Endothelial cell (in vitro differentiated cells): ENCODE data around the gene ABCC9. TPM values are rescaled to one million over a fixed set of nuclear protein-coding genes. Genes with fewer than 3 reads are reported as not detected.

Experiments
- DNase-seq: peaks from one replicate; pipeline ENCODE4 v3.0.0; 2021; ENCODE audit warnings: low spot score
- H3K27ac Mint-ChIP-seq: one replicate; pipeline ENCODE4 v1.8.0; 2021; ENCODE audit warnings: mixed read lengths, inconsistent platforms; ENCODE audit not compliant: unreplicated experiment
- H3K27me3 Mint-ChIP-seq: one replicate; pipeline ENCODE4 v1.8.0; 2021; ENCODE audit warnings: mild to moderate bottlenecking, moderate library complexity, mixed read lengths, inconsistent platforms; ENCODE audit not compliant: unreplicated experiment
- H3K36me3 Mint-ChIP-seq: one replicate; pipeline ENCODE4 v1.8.0; 2021; ENCODE audit warnings: mild to moderate bottlenecking, low read depth, mixed read lengths, inconsistent platforms; ENCODE audit not compliant: unreplicated experiment
- H3K4me1 Mint-ChIP-seq: one replicate; pipeline ENCODE4 v1.8.0; 2021; ENCODE audit warnings: mild to moderate bottlenecking, mixed read lengths, inconsistent platforms; ENCODE audit not compliant: unreplicated experiment
- H3K4me3 Mint-ChIP-seq: one replicate; pipeline ENCODE4 v1.8.0; 2021; ENCODE audit warnings: mild to moderate bottlenecking, mixed read lengths, inconsistent platforms; ENCODE audit not compliant: unreplicated experiment
- H3K9me3 Mint-ChIP-seq: one replicate; pipeline ENCODE4 v1.8.0; 2021; ENCODE audit warnings: mixed read lengths, inconsistent platforms; ENCODE audit not compliant: unreplicated experiment
- total RNA-seq: library from RNA; stranded (reverse); fragmentation: NEBNext Ultra II Directional; extraction: Animal tissue kit (Norgen Biotek cat#: 25700); gene quantifications from one replicate; pipeline ENCODE4 v1.2.1, GENCODE V29; 2021; ENCODE audit not compliant: unreplicated experiment
- TF ChIP-seq, protein P1 (sequence below): fragments of 200-600 bp; sonication (generic); IDR thresholded peaks from one replicate; pipeline ENCODE4 v1.5.0; 2021; ENCODE audit warnings: antibody characterized with exemption; ENCODE audit not compliant: unreplicated experiment

Gene ABCC9
- total RNA-seq, 1 donor from 2014 or later = 1.2 TPM

DNA sequence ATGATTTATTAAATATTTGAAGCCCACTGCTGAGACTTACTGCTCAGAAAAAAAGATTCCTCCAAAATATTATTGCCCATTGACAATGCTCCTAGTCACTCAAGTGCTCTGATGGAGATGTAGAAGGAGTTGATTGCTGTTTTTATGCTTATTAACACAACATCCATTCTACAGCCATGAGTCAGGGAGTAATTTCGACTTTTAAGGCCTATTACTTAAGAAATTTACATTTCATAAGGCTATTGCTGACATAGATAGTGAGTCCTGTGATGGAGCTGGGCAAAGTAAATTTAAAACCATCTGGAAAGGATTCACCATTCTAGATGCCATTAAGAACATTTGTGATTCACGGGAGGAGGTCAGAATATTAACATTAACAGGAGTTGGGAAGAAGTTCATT, 171.9 kb downstream of the ABCC9 start:
- no peaks in the 10 kb centered on the region for H3K27me3 Mint-ChIP-seq

DNA sequence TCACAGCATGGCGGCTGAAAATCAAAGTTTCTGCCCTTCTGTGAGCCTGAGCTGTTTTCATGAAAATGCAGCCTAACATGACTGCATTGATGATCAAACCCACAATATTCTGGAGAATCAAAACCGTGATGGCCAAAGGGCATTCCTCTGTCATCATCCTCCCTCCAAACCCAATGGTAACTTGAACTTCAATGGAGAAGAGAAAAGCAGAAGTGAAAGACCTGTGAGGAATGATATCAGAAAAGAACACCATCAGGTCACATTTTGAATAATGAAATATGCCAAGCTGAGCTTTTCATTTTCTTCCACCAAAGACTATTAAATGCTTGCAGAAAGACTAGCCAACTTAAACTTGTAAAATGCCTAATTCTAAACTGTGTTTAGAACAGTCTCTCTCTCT, 174.8 kb downstream of the ABCC9 start:
- no peaks in the 10 kb centered on the region for H3K9me3 Mint-ChIP-seq
- H3K4me3 Mint-ChIP-seq = no peak overlapping the region
- TF ChIP-seq, protein P1, sequence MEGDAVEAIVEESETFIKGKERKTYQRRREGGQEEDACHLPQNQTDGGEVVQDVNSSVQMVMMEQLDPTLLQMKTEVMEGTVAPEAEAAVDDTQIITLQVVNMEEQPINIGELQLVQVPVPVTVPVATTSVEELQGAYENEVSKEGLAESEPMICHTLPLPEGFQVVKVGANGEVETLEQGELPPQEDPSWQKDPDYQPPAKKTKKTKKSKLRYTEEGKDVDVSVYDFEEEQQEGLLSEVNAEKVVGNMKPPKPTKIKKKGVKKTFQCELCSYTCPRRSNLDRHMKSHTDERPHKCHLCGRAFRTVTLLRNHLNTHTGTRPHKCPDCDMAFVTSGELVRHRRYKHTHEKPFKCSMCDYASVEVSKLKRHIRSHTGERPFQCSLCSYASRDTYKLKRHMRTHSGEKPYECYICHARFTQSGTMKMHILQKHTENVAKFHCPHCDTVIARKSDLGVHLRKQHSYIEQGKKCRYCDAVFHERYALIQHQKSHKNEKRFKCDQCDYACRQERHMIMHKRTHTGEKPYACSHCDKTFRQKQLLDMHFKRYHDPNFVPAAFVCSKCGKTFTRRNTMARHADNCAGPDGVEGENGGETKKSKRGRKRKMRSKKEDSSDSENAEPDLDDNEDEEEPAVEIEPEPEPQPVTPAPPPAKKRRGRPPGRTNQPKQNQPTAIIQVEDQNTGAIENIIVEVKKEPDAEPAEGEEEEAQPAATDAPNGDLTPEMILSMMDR = no peak
- no peaks in the 10 kb centered on the region for H3K4me1 Mint-ChIP-seq
- H3K36me3 Mint-ChIP-seq = no peaks in the 10 kb centered on the region
- no peak overlapping the region for H3K27ac Mint-ChIP-seq
- no peaks in the 10 kb centered on the region for H3K27me3 Mint-ChIP-seq
- no peak for DNase-seq

More for the DNA sequence above, 171.9 kb downstream of the ABCC9 start:
- TF ChIP-seq, protein P1 = no peak
- DNase-seq = no peak
- Mint-ChIP-seq H3K4me1 (peaks cover 5% of the 10 kb centered on the region), H3K4me3 (no peak overlapping the region), H3K36me3 (no peaks in the 10 kb centered on the region), H3K27ac (no peak overlapping the region), H3K9me3 (no peaks in the 10 kb centered on the region)

DNA sequence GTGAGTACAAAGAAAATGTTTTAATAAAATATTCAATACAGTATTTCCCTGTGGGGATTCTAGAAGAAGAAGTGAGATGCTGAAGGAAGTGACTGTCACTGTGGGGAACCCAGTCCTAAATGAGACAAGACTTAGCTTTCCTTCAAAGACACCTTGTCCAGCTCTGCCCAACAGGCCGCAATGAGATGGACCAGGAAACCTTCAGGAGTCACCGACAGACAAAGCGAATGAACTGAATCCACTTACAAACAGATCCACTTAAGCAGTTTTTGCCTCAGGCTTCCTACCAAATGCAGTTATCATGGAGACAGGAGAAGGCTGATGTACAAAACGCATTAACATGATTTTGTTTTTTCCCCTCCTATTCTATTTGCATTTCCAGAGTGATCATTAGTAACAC, 176.3 kb downstream of the ABCC9 start:
- Mint-ChIP-seq H3K36me3 (no peaks in the 10 kb centered on the region), H3K4me3 (no peak overlapping the region), H3K27ac (no peak overlapping the region), H3K9me3 (no peaks in the 10 kb centered on the region), H3K4me1 (no peaks in the 10 kb centered on the region), H3K27me3 (no peaks in the 10 kb centered on the region)
- TF ChIP-seq, protein P1 = no peak
- DNase-seq = no peak

DNA sequence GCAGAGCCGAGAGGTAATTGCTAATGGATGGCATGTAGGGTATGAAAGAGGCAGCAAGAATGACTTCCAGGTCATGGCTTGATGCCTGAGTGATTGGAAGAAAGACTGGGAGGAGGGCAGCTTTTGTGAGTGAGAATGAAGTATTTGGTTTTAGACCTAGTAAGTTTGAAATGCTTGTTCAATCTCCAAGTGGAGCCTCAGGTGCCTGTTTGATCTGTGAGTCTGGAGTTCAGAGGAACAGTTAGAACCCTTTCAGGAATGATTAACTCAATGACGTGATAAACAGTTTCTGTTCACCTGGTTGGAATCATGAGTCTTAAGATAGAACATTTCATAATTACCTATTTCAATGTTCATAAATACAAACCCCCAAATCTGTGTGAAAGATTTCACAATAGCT, 177.2 kb downstream of the ABCC9 start:
- no peaks in the 10 kb centered on the region for H3K27me3 Mint-ChIP-seq
- no peak for DNase-seq
- TF ChIP-seq, protein P1 = no peak
- H3K4me3 Mint-ChIP-seq = no peak overlapping the region
- H3K27ac Mint-ChIP-seq = no peak overlapping the region
- H3K9me3 Mint-ChIP-seq = no peaks in the 10 kb centered on the region
- H3K4me1 Mint-ChIP-seq = no peaks in the 10 kb centered on the region
- no peaks in the 10 kb centered on the region for H3K36me3 Mint-ChIP-seq

DNA sequence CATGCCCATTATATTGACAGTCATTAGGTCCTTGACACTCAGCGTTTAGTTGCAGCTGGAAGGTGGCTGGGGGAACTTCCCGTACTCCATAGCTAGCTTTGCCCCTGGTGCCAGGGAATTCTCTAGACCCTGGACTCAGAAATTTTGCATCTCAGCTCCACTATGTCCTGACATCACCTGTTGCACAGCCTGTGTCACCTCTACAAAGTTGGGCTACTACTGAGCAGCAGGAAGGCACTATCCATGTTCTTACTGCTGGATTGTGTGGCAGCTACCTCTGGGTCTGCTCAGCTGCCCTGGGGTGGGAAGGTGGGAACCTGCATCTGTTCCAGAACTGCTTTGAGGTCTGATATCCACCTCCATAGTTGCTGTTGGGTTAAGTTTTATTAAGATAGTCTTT, 177.7 kb downstream of the ABCC9 start:
- Mint-ChIP-seq H3K36me3 (no peaks in the 10 kb centered on the region), H3K27ac (no peak overlapping the region), H3K4me3 (no peak overlapping the region), H3K4me1 (no peaks in the 10 kb centered on the region), H3K27me3 (no peaks in the 10 kb centered on the region), H3K9me3 (no peaks in the 10 kb centered on the region)
- no peak for DNase-seq
- TF ChIP-seq, protein P1 = no peak
